K562 (cell line): ENCODE measurements around the gene TMEM106B. TPM values are rescaled to one million over a fixed set of nuclear protein-coding genes. Genes with fewer than 3 reads are reported as not detected.

Experiments used
- ARID3A ChIP-seq: IDR thresholded peaks from 2 replicates; pipeline ENCODE4 v1.6.1; 2012; ENCODE audit warnings: low read depth, low read length, improper control_type of control experiment, borderline replicate concordance
- ARNT ChIP-seq, 2 experiments: fragments of 450-650 bp; IDR thresholded peaks; 2 replicates each; pipeline ENCODE4 v1.6.1; 2016; ENCODE audit warnings: mild to moderate bottlenecking in 1 of 2
- ATF4 ChIP-seq: fragments of 450-650 bp; formaldehyde crosslinking; IDR thresholded peaks from 2 replicates; pipeline ENCODE4 v1.4.0; 2022; ENCODE audit warnings: mild to moderate bottlenecking, moderate library complexity
- BRF2 ChIP-seq: IDR thresholded peaks from 3 replicates; pipeline ENCODE4 v1.6.1; 2011; ENCODE audit warnings: borderline replicate concordance, mild to moderate bottlenecking; ENCODE audit not compliant: insufficient read length, insufficient read depth
- CHD4 ChIP-seq: fragments of 200-600 bp; sonication (generic); IDR thresholded peaks from 3 replicates; pipeline ENCODE4 v1.6.1; 2012; ENCODE audit warnings: low read depth, mild to moderate bottlenecking, mixed read lengths, low read length, inconsistent platforms; ENCODE audit not compliant: insufficient read depth, insufficient replicate concordance, poor library complexity, severe bottlenecking
- CREBBP ChIP-seq: IDR thresholded peaks from one replicate; pipeline ENCODE4 v1.6.1; 2012; ENCODE audit warnings: low read depth, mild to moderate bottlenecking, control low read depth, inconsistent platforms, low read length
- ELF1 ChIP-seq: fragments of 200-800 bp; sonication (Bioruptor generic); IDR thresholded peaks from 2 replicates; pipeline ENCODE4 v1.6.1; 2016; ENCODE audit warnings: missing genetic modification characterization, missing compliant biosample characterization
- ETV5 ChIP-seq: sonication (generic); formaldehyde crosslinking; IDR thresholded peaks from 2 replicates; pipeline ENCODE4 v1.4.0; 2020; ENCODE audit warnings: low read depth, mild to moderate bottlenecking, missing genetic modification reagents
- JUND ChIP-seq, 2 experiments: IDR thresholded peaks; 2 replicates in 1 of 2; 3 replicates in 1 of 2; pipeline ENCODE4 v1.6.1; 2011; ENCODE audit warnings: borderline replicate concordance in 2 of 2, low read depth in 2 of 2, low read length in 2 of 2, improper control_type of control experiment in 1 of 2, missing biosample characterization in 1 of 2, missing genetic modification characterization in 1 of 2, missing genetic modification reagents in 1 of 2
- MAFK ChIP-seq: IDR thresholded peaks from 2 replicates; pipeline ENCODE4 v1.6.1; 2011; ENCODE audit warnings: low read length, improper control_type of control experiment
- MBD2 ChIP-seq: sonication (generic); IDR thresholded peaks from 2 replicates; pipeline ENCODE4 v1.6.1; 2016; ENCODE audit warnings: low read depth, borderline replicate concordance
- MEIS2 ChIP-seq: fragments of 450-650 bp; IDR thresholded peaks from 2 replicates; pipeline ENCODE4 v1.6.1; 2014; ENCODE audit warnings: mild to moderate bottlenecking; ENCODE audit not compliant: partially characterized antibody
- NELFE ChIP-seq: IDR thresholded peaks from 2 replicates; pipeline ENCODE4 v1.6.1; 2011; ENCODE audit warnings: mild to moderate bottlenecking; ENCODE audit not compliant: insufficient read depth, insufficient read length
- NFXL1 ChIP-seq: fragments of 450-650 bp; formaldehyde crosslinking; IDR thresholded peaks from 2 replicates; pipeline ENCODE4 v1.4.0; 2021; ENCODE audit warnings: mild to moderate bottlenecking
- POU5F1 ChIP-seq: fragments of 150-350 bp; IDR thresholded peaks from 2 replicates; pipeline ENCODE4 v1.6.1; 2014; ENCODE audit warnings: borderline replicate concordance, low read length, low read depth, mild to moderate bottlenecking; ENCODE audit not compliant: partially characterized antibody
- PTBP1 ChIP-seq: fragments of 200-400 bp; formaldehyde crosslinking; IDR thresholded peaks from 2 replicates; pipeline ENCODE4 v1.6.1; 2017; ENCODE audit warnings: low read depth, low read length
- RBM34 ChIP-seq: fragments of 200-400 bp; formaldehyde crosslinking; IDR thresholded peaks from 2 replicates; pipeline ENCODE4 v1.6.1; 2018; ENCODE audit warnings: low read length, borderline replicate concordance; ENCODE audit not compliant: insufficient read depth
- SMC3 ChIP-seq: conservative IDR thresholded peaks from 2 replicates; pipeline ENCODE4 v1.6.1; 2011; ENCODE audit warnings: low read depth, low read length, improper control_type of control experiment; ENCODE audit not compliant: insufficient read depth
- SPI1 ChIP-seq: IDR thresholded peaks from 2 replicates; pipeline ENCODE4 v1.6.1; 2011; ENCODE audit warnings: low read depth, low read length, control low read depth, borderline replicate concordance
- THRB ChIP-seq: fragments of 450-650 bp; formaldehyde crosslinking; conservative IDR thresholded peaks from 2 replicates; pipeline ENCODE4 v1.4.0; 2022; ENCODE audit warnings: mild to moderate bottlenecking, missing genetic modification characterization
- U2AF2 ChIP-seq: fragments of 200-400 bp; formaldehyde crosslinking; optimal IDR thresholded peaks from 2 replicates; pipeline ENCODE3; 2017; ENCODE audit warnings: low read depth, mild to moderate bottlenecking, low read length
- ZNF695 ChIP-seq: fragments of 450-650 bp; formaldehyde crosslinking; IDR thresholded peaks from 2 replicates; pipeline ENCODE4 v1.4.0; 2020; ENCODE audit warnings: mild to moderate bottlenecking, moderate library complexity
- polyA plus RNA-seq, 8 experiments: library from polyadenylated mRNA; depleted of rRNA in 4 of 8; stranded (reverse) in 5 of 8; unstranded in 3 of 8; fragments of >200 nt; fragmentation: Nextera tagmentation in 2 of 8; fragmentation: Illumina TruSeq in 1 of 8; extraction: Ambion mirVana in 2 of 8; extraction: Trizol in 1 of 8; gene quantifications; 2 replicates each; pipeline versions ENCODE4 v1.2.1 to v1.2.3, GENCODE V29; 2011 to 2014; ENCODE audit warnings: inconsistent platforms in 1 of 8, missing spikeins in 1 of 8
- total RNA-seq, 7 experiments: library from RNA; depleted of rRNA in 6 of 7; stranded (reverse); fragments of >200 nt in 6 of 7; fragmentation: Illumina TruSeq in 2 of 7; extraction: Trizol in 2 of 7; gene quantifications; 2 replicates each; pipeline versions ENCODE4 v1.2.1 to v1.2.3, GENCODE V29; 2011 to 2021; ENCODE audit warnings: low replicate concordance in 1 of 7

TMEM106B gene
- total and polyA plus RNA-seq, 9 of the 15 experiments (the other 6 are each of a cell fraction or from before 2014, with no cell fraction given): 8.6 to 30.4 (median 18.7) TPM

GRCh38 chr7:12211054-12211710 lies at the start of gene TMEM106B (continued):
- TF ChIP-seq ATF4 (no peak), THRB (CRISPR knock-in tag) (no peak), ELF1 (no peak; the same call in 1 of the 2 replicates), PTBP1 (no peak), SPI1 (no peak), BRF2 (no peak), ZNF695 (CRISPR knock-in tag) (no peak), CREBBP (no peak), MBD2 (no peak; the same call in 1 of the 2 replicates), NFXL1 (CRISPR knock-in tag) (no peak), CHD4 (no peak), JUND (IDR thresholded peaks at IDR 0.05; ENCODE audit: borderline replicate concordance, low read depth, low read length) (peak; percentile 34), JUND (tag; IDR thresholded peaks at IDR 0.05; ENCODE audit: borderline replicate concordance, low read depth, low read length) (peak; percentile 35; the same call in 1 of the 3 replicates), MEIS2 (peak; percentile 89), ARID3A (no peak), POU5F1 (no peak), NELFE (no peak), ETV5 (CRISPR knock-in tag) (no peak), SMC3 (no peak), RBM34 (no peak), ARNT (IDR thresholded peaks at IDR 0.05) (no peak), U2AF2 (no peak), MAFK (no peak)
